GM21381 (cell line): ENCODE measurements around the gene SPRR2A.
"Not testable (repeated sequence)": the region's sequence is repeated elsewhere in the genome, so short reads cannot be mapped to it uniquely, and the experiment has no call there.

ENCODE experiments used
- ATAC-seq: cut with Tn5 transposase; IDR thresholded peaks from one replicate; pipeline ENCODE4 v1.9.1; 2021; ENCODE audit warnings: mild to moderate bottlenecking, moderate library complexity; ENCODE audit not compliant: unreplicated experiment

Gene SPRR2A

DNA sequence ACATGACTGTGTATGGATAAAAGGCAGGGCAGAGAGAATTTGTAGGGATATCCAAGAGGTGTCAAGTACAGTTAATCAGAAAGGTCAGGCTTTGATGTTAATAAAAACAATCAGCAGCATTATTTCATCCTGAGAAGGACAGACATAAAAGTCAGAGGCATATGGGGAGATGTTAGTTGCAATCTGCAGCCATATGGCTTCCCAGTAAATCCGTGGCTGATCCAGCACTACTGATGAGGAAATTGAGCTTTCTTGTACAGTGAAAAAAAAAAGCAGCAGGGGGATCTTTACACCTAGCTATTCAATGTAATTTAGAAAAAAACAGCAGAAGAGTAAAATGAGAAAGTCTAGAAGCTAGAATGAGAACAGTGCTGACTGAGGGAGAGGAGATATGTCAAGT lies 28.5 kb downstream of the SPRR2A start:
- ATAC-seq, result no peak

GRCh38 chr1:153025797-153026196 lies 31.5 kb downstream of the SPRR2A start:
- no peak for ATAC-seq

DNA sequence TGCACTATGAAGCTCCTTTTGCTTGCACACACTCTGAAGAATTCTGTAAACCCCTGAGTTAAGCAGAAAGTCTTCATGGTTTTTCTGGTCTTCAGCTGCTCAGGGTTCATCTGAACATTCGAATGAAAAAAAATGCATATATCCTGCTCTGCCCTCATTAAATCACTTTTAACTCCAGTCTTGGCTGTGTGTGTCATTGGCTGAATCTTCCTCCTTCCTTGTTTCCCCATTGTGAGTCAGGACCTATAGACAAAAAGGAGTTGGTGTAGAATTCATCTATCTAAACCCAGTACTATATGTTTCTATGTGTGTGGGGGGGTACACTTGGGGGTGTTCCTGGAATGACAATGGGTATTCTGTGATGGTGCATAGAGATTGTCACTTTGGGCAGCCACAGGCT lies 32.9 kb downstream of the SPRR2A start:
- ATAC-seq, result no peak

DNA sequence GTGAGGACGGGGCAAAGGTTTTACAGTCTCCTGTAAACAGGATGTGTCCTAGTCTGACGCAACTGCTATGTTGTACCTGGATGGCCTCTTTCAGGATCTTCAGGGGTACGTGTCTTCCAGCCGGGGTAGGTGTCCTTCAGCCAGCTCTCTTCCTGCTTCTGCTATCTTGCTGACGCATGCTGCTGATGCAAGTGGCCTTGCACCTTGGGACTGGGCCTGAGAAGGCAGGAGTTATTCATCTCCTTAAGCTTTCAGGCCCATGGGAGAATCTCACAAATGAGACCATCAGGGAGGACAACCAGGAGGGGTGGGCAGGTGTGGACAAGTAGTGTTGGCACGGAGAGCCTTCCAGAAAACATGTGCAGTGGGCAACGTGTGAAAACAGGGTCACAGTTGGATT lies 34.2 kb downstream of the SPRR2A start:
- ATAC-seq, result no peak

DNA sequence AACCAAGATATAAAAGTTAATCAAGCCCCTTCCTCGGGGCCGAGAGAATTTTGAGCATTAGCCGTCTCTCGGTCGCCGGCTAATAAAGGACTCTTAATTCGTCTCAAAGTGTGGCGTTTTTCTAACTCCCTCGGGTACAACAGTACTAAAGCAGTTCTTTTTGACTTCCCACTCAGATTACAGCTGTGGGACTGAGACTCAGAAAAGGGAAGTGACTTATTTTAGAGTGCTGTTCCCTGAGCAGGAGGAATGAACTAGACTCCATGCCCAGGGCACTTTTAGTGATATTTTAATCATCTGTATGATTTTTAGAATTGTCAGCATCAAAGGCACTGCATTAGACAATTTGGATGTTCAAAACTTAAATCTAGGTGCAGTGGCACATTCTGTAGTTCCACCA lies 35.0 kb downstream of the SPRR2A start:
- not testable (repeated sequence) for ATAC-seq

DNA sequence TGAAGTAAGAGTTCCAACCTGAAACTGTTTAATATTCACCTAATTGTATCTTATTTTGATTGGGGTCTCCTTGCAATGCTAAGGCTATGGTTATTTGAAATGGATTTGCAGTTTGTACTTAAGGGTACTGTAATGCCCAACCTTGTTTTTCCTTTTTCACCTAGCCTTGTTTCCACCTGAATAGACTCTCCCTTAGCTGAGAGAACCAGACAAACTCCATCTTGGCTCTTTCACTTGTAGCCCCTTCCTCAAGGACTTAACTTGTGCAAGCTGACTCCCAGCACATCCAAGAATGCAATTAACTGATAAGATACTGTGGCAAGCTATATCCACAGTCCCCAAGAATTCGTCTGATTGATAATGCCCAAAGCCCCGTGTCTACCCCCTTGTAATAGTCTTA lies 35.5 kb downstream of the SPRR2A start:
- not testable (repeated sequence) for ATAC-seq

- ATAC-seq, result not testable (repeated sequence)
These were observed 46.0 kb downstream of the SPRR2A start for GRCh38 chr1:153011235-153011758.
